ENCODE measurements around the gene DCTN1. TPM values are rescaled to one million over a fixed set of nuclear protein-coding genes. Genes with fewer than 3 reads are reported as not detected.

Gene DCTN1
- total RNA-seq, 1 donor from 2014 or later: 100 TPM

Small RNAs within 50 kb of the gene (small RNA-seq; reads per million reads assigned to genes)
- gene RNU6-542P: not detected
- gene TAF13P2: not detected

Other genes starting within 250 kb of the DCTN1 start
- gene BOLA3, start 232.4 kb downstream of the DCTN1 start, total RNA-seq (ENCODE audit: low replicate concordance): 56.2 and 76.5 TPM in 2 replicates
- 125 and 163 TPM in 2 replicates for gene MOB1A, start 201.4 kb downstream of the DCTN1 start, total RNA-seq (ENCODE audit: low replicate concordance)
- gene MTHFD2, start 181.7 kb downstream of the DCTN1 start, total RNA-seq (ENCODE audit: low replicate concordance): 79.5 and 101 TPM in 2 replicates
- 1.7 and 2.0 TPM in 2 replicates for gene SLC4A5, start 36.9 kb downstream of the DCTN1 start, total RNA-seq (ENCODE audit: low replicate concordance)
- 1.8 and 6.0 TPM in 2 replicates for gene C2orf81, start 41.3 kb upstream of the DCTN1 start, total RNA-seq (ENCODE audit: low replicate concordance)
- gene WDR54, start 41.4 kb upstream of the DCTN1 start, total RNA-seq (ENCODE audit: low replicate concordance): 88.1 and 138 TPM in 2 replicates
- 11.4 and 40.0 TPM in 2 replicates for gene RTKN, start 61.6 kb upstream of the DCTN1 start, total RNA-seq (ENCODE audit: low replicate concordance)
- gene INO80B, start 74.8 kb upstream of the DCTN1 start, total RNA-seq (ENCODE audit: low replicate concordance): 8.7 and 15.9 TPM in 2 replicates
- 38.2 and 132 TPM in 2 replicates for gene WBP1, start 78.1 kb upstream of the DCTN1 start, total RNA-seq (ENCODE audit: low replicate concordance)
- gene MOGS, start 85.1 kb upstream of the DCTN1 start, total RNA-seq (ENCODE audit: low replicate concordance): 32.0 and 68.3 TPM in 2 replicates
- 9.8 and 22.5 TPM in 2 replicates for gene MRPL53, start 92.4 kb upstream of the DCTN1 start, total RNA-seq (ENCODE audit: low replicate concordance)
- gene CCDC142, start 102.7 kb upstream of the DCTN1 start, total RNA-seq (ENCODE audit: low replicate concordance): 12.0 and 22.3 TPM in 2 replicates
- 22.6 and 41.1 TPM in 2 replicates for gene TTC31, start 102.8 kb upstream of the DCTN1 start, total RNA-seq (ENCODE audit: low replicate concordance)
- gene LBX2, start 119.3 kb upstream of the DCTN1 start, total RNA-seq (ENCODE audit: low replicate concordance): 0.12 TPM in 1 of 2 replicates, not detected in the other
- gene PCGF1, start 127.4 kb upstream of the DCTN1 start, total RNA-seq (ENCODE audit: low replicate concordance): 10.9 and 13.8 TPM in 2 replicates
- not detected in 2 replicates for gene TLX2, start 134.1 kb upstream of the DCTN1 start, total RNA-seq (ENCODE audit: low replicate concordance)
- 0.11 and 0.71 TPM in 2 replicates for gene DQX1, start 145.9 kb upstream of the DCTN1 start, total RNA-seq (ENCODE audit: low replicate concordance)
- 47.9 and 73.7 TPM in 2 replicates for gene AUP1, start 149.4 kb upstream of the DCTN1 start, total RNA-seq (ENCODE audit: low replicate concordance)
- gene HTRA2, start 149.6 kb upstream of the DCTN1 start, total RNA-seq (ENCODE audit: low replicate concordance): 18.5 and 28.4 TPM in 2 replicates
- 24.2 and 39.1 TPM in 2 replicates for gene LOXL3, start 173.6 kb upstream of the DCTN1 start, total RNA-seq (ENCODE audit: low replicate concordance)
- gene DOK1, start 174.4 kb upstream of the DCTN1 start, total RNA-seq (ENCODE audit: low replicate concordance): 3.4 and 13.2 TPM in 2 replicates